ENCODE measurements around the gene CLIC6.

The CLIC6 gene

DNA sequence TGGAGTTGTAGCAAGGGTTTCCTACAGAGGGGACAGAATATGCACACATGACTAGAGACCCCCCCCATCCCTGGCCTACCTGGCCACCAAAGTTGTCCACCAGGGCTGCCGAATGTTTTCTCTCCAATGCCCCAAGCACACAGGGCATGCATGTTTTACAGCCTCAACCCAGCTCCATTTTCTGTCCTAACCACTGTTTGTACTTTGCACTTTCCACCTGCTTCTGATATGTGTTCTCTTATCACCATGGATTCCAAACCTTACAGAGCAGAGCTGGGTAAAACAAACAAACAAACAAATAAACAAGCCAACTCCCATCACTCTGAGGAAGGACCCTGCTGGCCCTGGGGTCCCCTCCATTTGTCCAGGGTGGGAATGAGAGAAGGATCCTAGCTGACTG lies 27.3 kb downstream of the CLIC6 start:
- no peak for TF ChIP-seq TAF1 (IDR thresholded peaks at IDR 0.05; ENCODE audit: borderline replicate concordance, low read depth, low read length)
- no peak for TF ChIP-seq POLR2AphosphoS5 (IDR thresholded peaks at IDR 0.05; ENCODE audit: low read depth, low read length)
- TF ChIP-seq POLR2A (IDR thresholded peaks at IDR 0.05; ENCODE audit: low read depth, low read length): no peak
- DNase-seq (ENCODE audit: insufficient read length) (no peak), FAIRE-seq (peak; percentile 44)

DNA sequence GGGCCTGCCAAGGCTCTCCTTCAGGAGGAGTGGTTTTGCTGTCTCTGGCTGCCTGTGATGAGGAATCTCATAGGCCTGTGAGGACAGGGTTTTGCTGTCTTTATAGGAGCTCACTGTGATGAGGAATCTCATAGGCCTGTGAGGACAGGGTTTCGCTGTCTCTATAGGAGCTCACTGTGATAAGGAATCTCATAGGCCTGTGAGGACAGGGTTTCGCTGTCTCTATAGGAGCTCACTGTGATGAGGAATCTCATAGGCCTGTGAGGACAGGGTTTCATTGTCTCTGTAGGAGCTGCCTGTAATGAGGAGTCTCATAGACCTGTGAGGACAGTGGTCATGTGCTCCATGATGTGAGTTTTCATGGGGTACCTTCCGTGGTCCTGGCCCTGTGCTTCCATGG lies 29.0 kb downstream of the CLIC6 start:
- DNase-seq (ENCODE audit: insufficient read length) (no peak), FAIRE-seq (peak; percentile 46)
- TF ChIP-seq TAF1 (IDR thresholded peaks at IDR 0.05; ENCODE audit: borderline replicate concordance, low read depth, low read length) (no peak), POLR2A (IDR thresholded peaks at IDR 0.05; ENCODE audit: low read depth, low read length) (no peak), POLR2AphosphoS5 (IDR thresholded peaks at IDR 0.05; ENCODE audit: low read depth, low read length) (no peak)

DNA sequence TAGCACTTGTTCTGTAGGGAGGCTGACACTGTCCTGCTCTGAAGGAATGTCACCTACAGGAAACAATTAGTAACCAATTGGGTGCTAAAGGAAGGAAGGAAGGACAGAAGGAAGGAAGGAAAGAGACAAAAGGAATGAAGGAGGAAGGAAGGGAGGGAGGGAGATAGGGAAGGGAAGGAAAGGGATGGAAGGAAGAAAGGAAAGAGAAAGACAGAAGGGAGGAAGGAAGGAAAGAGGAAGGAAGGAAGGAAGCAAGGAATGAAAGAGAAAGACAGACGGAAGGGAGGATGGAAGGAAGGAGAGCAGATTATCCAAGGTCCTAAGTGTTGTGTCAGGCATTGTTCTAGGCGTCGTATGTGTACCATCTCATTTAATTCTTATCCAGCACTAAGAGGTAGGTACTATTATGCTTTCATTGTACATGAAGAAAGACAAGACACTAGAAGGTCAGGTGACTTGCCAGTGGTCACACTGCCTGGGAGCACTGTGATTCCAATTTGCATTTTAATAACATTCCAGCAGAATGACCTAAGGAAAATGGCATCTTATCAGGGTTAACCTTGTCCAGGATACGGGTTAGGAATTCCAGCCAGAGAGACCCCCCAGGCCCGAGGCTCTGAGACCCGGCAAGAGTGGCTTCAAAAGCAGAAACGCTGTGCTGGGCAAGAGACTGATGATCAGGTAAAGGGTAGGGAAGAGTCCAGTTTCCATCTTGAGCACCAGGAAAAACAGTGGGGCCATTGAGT lies 29.6 kb downstream of the CLIC6 start:
- TF ChIP-seq POLR2AphosphoS5 (IDR thresholded peaks at IDR 0.05; ENCODE audit: low read depth, low read length): no peak
- TF ChIP-seq TAF1 (IDR thresholded peaks at IDR 0.05; ENCODE audit: borderline replicate concordance, low read depth, low read length): no peak
- no peak for TF ChIP-seq POLR2A (IDR thresholded peaks at IDR 0.05; ENCODE audit: low read depth, low read length)
- no peak for FAIRE-seq
- DNase-seq (ENCODE audit: insufficient read length): no peak

DNA sequence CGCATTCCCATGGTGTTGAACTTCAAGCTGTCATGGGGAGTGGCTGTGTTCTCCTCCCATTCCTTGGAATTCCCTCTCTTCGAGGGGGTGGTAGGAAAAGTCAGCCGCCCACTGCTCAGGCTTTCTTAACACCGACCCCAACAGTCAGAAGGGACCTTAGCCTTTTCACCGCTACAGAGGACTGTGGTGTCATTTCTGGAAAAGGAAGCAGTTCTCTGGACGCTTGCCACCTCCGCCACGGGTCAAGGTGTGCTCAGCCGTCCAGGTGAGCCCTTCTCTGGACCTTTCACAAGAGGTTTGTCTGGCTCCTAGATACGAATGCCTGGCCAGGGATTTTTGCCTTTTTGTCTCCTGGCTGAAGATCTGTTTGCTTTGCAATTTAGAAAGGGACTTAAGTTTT lies 31.8 kb downstream of the CLIC6 start:
- TF ChIP-seq POLR2AphosphoS5 (IDR thresholded peaks at IDR 0.05; ENCODE audit: low read depth, low read length) (no peak), POLR2A (IDR thresholded peaks at IDR 0.05; ENCODE audit: low read depth, low read length) (no peak), TAF1 (IDR thresholded peaks at IDR 0.05; ENCODE audit: borderline replicate concordance, low read depth, low read length) (no peak)
- FAIRE-seq: no peak
- DNase-seq (ENCODE audit: insufficient read length): no peak

DNA sequence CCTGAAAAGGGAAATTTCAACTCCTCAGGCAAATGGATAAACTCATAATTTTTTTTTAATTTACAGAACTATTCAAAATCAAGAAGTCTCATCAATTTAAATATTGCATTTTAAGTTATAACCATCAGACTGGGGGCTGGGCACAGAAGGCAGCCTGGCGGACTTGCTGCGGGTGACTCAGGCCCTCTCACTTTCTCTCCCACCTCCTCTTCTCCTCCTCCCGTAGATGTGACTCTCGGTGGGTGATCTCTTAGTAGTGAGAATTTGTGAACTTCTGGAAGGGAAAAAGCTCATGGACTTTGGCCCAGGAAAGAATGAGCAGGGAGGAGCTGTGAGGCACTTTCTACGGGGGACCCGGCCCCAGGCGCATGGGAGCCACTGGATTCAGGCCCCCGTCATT lies 32.9 kb downstream of the CLIC6 start:
- TF ChIP-seq POLR2AphosphoS5 (IDR thresholded peaks at IDR 0.05; ENCODE audit: low read depth, low read length): no peak
- TF ChIP-seq POLR2A (IDR thresholded peaks at IDR 0.05; ENCODE audit: low read depth, low read length): no peak
- TF ChIP-seq TAF1 (IDR thresholded peaks at IDR 0.05; ENCODE audit: borderline replicate concordance, low read depth, low read length): no peak
- DNase-seq (ENCODE audit: insufficient read length): no peak
- FAIRE-seq: no peak

DNA sequence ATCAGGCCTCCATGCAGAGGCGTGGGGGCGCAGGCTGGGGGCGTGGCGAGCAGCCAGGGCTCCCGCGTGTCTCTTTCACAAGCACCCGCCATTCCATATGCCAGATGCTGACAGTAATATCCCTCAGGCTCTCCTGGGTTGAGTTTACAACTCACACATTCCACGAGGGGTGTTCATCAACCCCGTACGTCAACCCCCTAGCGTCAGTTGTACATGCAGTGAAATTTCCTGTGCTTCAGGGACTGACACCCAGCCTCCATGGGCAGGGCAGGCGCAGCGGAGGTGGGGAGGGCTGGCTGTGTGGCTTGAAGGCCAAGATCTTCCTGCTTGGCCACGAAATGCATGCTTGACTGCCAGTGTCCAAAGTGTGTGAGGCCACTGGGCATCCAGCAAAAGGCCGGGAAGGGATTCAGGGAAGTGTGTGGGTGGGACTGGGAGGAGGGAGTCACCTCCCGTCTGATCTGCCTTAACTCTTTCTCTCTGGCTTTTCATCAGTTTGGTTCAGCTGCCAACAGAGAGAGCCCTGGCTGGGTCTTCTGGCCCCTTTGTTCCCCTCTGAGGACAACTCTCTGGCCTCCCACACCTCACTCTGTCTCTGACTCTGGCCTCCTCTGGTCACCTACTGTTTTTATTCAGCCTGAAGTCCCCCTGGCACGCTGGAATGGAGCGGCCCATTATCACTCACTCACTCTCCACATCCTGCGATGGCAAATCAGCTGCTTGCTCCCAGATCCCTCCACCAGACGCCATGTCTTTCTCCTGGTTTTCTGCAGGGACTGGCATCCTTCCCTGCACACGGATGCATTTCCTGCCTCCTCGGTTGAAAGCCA lies 33.8 kb downstream of the CLIC6 start:
- no peak for FAIRE-seq
- TF ChIP-seq POLR2AphosphoS5 (IDR thresholded peaks at IDR 0.05; ENCODE audit: low read depth, low read length): no peak
- TF ChIP-seq POLR2A (IDR thresholded peaks at IDR 0.05; ENCODE audit: low read depth, low read length): no peak
- no peak for TF ChIP-seq TAF1 (IDR thresholded peaks at IDR 0.05; ENCODE audit: borderline replicate concordance, low read depth, low read length)
- no peak for DNase-seq (ENCODE audit: insufficient read length)

DNA sequence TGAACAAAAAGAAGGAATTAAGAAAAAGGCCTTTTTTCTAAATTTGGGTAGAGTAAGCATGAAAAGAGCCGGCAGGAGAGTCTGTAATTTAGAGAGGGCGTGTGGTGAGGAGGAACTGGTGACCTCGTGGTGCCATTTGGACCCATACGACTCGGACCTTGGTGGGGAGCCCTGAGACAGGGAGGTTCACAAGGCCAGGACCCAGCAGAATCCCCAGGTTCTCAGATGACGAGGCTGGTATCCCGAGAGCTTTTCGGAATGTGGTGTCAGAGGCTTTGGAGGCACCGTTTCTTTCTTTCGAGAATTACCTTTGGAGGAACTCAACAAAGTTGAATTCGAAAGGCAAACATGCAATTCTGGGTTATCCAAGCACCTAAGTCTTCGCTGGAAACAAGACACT lies 34.8 kb downstream of the CLIC6 start:
- no peak for DNase-seq (ENCODE audit: insufficient read length)
- TF ChIP-seq POLR2AphosphoS5 (IDR thresholded peaks at IDR 0.05; ENCODE audit: low read depth, low read length) (no peak), TAF1 (IDR thresholded peaks at IDR 0.05; ENCODE audit: borderline replicate concordance, low read depth, low read length) (no peak), POLR2A (IDR thresholded peaks at IDR 0.05; ENCODE audit: low read depth, low read length) (no peak)
- no peak for FAIRE-seq

DNA sequence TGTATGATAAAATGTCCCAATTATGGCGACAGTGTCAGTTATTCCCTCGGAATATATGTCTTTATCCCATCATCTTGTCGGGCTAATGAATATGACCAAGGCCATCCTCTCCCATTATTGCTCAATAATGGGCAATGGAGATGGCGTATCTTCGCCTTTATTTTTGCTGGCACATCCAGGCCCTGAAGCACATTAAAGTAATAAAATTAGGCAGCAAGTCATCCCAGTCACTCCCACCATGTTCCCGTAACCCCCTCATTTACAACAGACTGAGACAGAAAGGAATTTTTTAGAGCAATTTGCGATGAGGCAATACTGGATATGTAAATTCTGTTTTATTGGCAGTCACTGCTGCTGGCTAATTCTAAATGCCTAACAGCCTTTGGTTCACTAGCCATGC lies 35.3 kb downstream of the CLIC6 start:
- FAIRE-seq (no peak), DNase-seq (ENCODE audit: insufficient read length) (no peak)
- TF ChIP-seq POLR2A (IDR thresholded peaks at IDR 0.05; ENCODE audit: low read depth, low read length): no peak
- no peak for TF ChIP-seq TAF1 (IDR thresholded peaks at IDR 0.05; ENCODE audit: borderline replicate concordance, low read depth, low read length)
- no peak for TF ChIP-seq POLR2AphosphoS5 (IDR thresholded peaks at IDR 0.05; ENCODE audit: low read depth, low read length)

DNA sequence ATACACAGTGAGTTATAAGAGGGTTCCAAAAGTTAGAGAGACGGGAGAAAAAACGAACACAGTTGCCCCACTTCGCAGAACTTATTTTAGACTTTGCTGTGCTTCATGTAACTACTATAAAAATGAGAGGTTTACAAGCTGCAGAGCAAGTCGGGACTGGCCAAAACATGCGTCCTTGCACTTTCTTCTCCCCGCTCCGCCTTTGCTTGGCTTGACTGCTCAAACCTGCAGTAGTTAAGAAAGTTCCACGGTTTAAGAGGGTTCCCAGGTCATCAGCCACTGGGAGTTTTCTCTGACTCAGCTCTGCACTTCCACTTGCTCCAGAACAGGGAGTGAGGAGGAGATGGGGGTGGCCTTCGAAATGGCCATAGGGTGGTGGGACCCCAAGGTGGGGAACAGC lies 36.2 kb downstream of the CLIC6 start:
- FAIRE-seq: no peak
- DNase-seq (ENCODE audit: insufficient read length): no peak
- TF ChIP-seq POLR2A (IDR thresholded peaks at IDR 0.05; ENCODE audit: low read depth, low read length) (no peak), TAF1 (IDR thresholded peaks at IDR 0.05; ENCODE audit: borderline replicate concordance, low read depth, low read length) (no peak), POLR2AphosphoS5 (IDR thresholded peaks at IDR 0.05; ENCODE audit: low read depth, low read length) (no peak)

DNA sequence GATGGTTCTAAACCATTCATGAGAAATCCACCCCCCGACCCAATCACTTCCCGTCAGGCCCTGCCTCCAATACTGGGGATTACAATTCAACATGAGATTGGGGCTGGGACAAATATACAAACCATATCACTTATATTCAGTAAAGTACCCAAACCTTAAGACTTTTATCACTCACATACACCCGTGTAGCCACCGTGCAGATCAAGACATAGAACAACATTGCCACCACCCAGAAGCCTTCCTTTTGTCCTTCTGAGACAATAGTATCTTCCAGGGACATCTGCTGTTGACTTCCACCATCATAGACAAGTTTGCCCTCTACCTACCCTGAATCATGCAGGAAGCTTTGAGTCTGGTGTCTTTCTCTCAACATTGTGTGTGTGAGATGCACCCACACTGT lies 37.5 kb downstream of the CLIC6 start:
- peak; percentile 75 for FAIRE-seq
- DNase-seq (ENCODE audit: insufficient read length): no peak
- TF ChIP-seq TAF1 (IDR thresholded peaks at IDR 0.05; ENCODE audit: borderline replicate concordance, low read depth, low read length) (no peak), POLR2A (IDR thresholded peaks at IDR 0.05; ENCODE audit: low read depth, low read length) (no peak), POLR2AphosphoS5 (IDR thresholded peaks at IDR 0.05; ENCODE audit: low read depth, low read length) (no peak)

DNA sequence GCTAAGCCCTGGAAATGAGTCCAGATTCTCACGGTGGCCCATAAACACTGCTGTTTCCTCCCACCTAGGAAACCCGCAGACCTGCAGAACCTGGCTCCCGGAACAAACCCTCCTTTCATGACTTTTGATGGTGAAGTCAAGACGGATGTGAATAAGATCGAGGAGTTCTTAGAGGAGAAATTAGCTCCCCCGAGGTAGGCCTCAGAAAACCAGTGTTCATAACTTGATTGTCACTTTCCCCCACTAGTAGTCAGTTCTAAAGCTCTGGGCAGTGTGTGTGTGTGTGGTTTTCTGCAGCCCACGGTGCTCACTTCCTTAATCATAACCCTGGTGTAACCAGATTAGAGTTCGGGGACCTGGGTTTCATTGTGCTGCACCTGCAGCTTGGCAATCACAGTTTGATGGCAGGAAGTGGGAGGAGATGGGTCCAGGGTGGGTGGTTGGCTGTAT lies 39.1 kb downstream of the CLIC6 start:
- TF ChIP-seq TAF1 (IDR thresholded peaks at IDR 0.05; ENCODE audit: borderline replicate concordance, low read depth, low read length) (no peak), POLR2A (IDR thresholded peaks at IDR 0.05; ENCODE audit: low read depth, low read length) (no peak), POLR2AphosphoS5 (IDR thresholded peaks at IDR 0.05; ENCODE audit: low read depth, low read length) (no peak)
- FAIRE-seq (peak; percentile 94), DNase-seq (ENCODE audit: insufficient read length) (peak; percentile 60)

DNA sequence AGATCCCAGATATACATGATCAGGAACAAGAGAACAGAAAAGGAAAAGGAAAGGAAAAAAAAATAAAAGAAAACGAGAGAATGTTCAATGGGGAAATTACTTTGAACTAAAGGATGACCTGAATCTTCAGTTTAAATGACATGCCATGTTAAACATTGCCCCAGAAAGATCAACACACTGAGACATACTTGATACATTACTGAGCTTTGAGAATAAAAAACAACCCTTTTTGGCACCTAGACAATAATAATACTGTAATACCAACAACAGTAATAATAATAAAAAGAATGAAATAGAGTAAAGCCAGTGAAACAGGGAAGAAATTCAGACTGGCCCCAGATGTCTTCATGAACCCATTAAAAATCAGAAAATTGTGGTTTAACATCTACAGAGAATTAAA lies 44.8 kb downstream of the CLIC6 start:
- no peak for FAIRE-seq

More for the DNA sequence above, 44.8 kb downstream of the CLIC6 start:
- DNase-seq (ENCODE audit: insufficient read length): no peak
- TF ChIP-seq POLR2AphosphoS5 (IDR thresholded peaks at IDR 0.05; ENCODE audit: low read depth, low read length) (no peak), POLR2A (IDR thresholded peaks at IDR 0.05; ENCODE audit: low read depth, low read length) (no peak), TAF1 (IDR thresholded peaks at IDR 0.05; ENCODE audit: borderline replicate concordance, low read depth, low read length) (no peak)
